ENCODE results near the gene CEP85L. TPM values are rescaled to one million over a fixed set of nuclear protein-coding genes. Genes with fewer than 3 reads are reported as not detected.
A peak's percentile ranks its signal among the peaks of the same experiment; 100 is the strongest.

Gene CEP85L
- total and polyA plus RNA-seq, 10 of the 15 experiments (the other 5 are each of a cell fraction or from before 2014, with no cell fraction given) = 1.8 to 10.9 (median 7.1) TPM

DNA sequence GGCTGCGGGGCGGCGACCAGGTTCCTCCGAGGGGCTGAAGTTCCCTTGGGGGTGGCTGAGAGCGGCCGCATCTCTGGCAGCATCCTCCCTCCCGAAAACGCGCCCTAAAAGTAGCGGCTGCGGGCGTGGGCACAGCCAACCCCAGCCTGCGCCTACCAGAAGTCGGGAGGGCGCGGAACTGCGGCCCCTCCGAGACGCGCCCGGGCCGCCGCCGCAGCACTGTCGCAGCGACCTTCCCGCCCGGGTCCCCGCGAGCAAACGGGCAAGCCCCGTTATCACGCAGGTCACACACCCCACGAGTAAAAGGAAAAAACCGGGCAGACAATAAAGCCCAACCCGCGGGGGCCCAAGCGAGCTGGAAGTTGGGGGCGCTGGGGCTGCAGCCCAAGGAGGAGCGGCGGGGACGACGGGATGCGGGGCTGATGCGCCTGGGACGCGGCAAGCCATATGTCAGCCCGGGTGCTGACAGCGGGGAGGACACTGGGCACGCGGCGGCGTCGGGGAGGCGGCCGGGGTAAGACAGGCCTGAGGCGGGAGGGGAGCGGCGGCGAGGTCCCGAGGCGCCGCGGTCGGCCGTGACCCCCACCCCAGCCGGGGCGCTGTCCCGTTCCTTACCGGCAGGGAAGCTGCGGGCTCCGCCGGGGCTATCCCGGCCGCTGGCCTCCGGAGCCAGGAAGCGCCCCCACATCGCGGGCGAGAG is 659 bp downstream of the CEP85L start:
- Histone ChIP-seq H2AFZ (ENCODE audit: control insufficient read depth, low read depth, low read length) (peak overlapping the region; percentile 86), H3K4me2 (ENCODE audit: control insufficient read depth, insufficient read depth) (peak overlapping the region; percentile 72), H4K20me1 (ENCODE audit: control insufficient read depth, insufficient read depth) (no peaks in the 10 kb centered on the region), H3K79me2 (ENCODE audit: control insufficient read depth, insufficient read depth, low read length) (peaks cover 34% of the 10 kb centered on the region), H3K9ac (ENCODE audit: control insufficient read depth, insufficient read depth, low read length) (peak overlapping the region; percentile 85), H3K9me3 (replicated peaks; ENCODE audit: control insufficient read depth, insufficient read depth, low read length) (no peaks in the 10 kb centered on the region), H3K4me3 (peak overlapping the region; percentile 92), H3K36me3 (ENCODE audit: control insufficient read depth in 2 of 2, insufficient read depth in 2 of 2, low read length in 1 of 2) (no peaks in the 10 kb centered on the region), H3K27me3 (replicated peaks in 1 of 2; ENCODE audit: control insufficient read depth in 2 of 2, insufficient read depth in 2 of 2, low read length in 1 of 2) (no peaks in the 10 kb centered on the region), H3K4me1 (ENCODE audit: control insufficient read depth, insufficient read depth, low read length) (peaks cover 5% of the 10 kb centered on the region), H3K27ac (ENCODE audit: control insufficient read depth, insufficient read depth) (peak overlapping the region; percentile 71)
- ChIA-PET RAD21 (ENCODE audit: unreplicated experiment) (interaction anchor here (0.8 to 1.5 kb wide), 7 partner anchors 8 to 61 kb away, joined by 3 to 5 read pairs (median 3); no protein-coding TSS in a partner anchor), CTCF (no interaction called here), POLR2A (interaction anchor here (0.9 to 1.5 kb wide), 5 partner anchors 9 to 59 kb away, joined by 3 to 5 read pairs (median 3); no protein-coding TSS in a partner anchor), SMC1A (ENCODE audit: uncharacterized antibody, unreplicated experiment) (interaction anchor here (0.6 to 1.3 kb wide), 3 partner anchors 16 to 1062 kb away, joined by 3 read pairs; no protein-coding TSS in a partner anchor)
- DNase-seq (ENCODE audit: low read depth, low spot score) (no peak), ATAC-seq (peak; percentile 71), FAIRE-seq (no peak)
- WGBS (ENCODE audit: insufficient coverage, insufficient replicate concordance, low lambda C conversion rate, missing lambda C conversion rate) = 5% methylated on average over 80 of the region's 80 CpGs
- no TSS peak for BruUV-seq (replicated peaks)
- in situ Hi-C loops (cut with MboI) = no loop called here
- intact Hi-C loops (cut with micrococcal nuclease; ENCODE audit: unreplicated experiment) = loop anchor here (2.0 to 10.0 kb wide), 3 partner anchors 58 to 244 kb away; partner anchors contain the start of gene ASF1A
- no peak for TF ChIP-seq TAF1 (IDR thresholded peaks at IDR 0.05; ENCODE audit: borderline replicate concordance, low read depth, low read length)
- no peak for TF ChIP-seq ZNF622 (IDR thresholded peaks at IDR 0.05)
- peak; percentile 47; the same call in 1 of the 2 replicates for TF ChIP-seq RB1 (IDR thresholded peaks at IDR 0.05; ENCODE audit: borderline replicate concordance)
- TF ChIP-seq SIN3A (IDR thresholded peaks at IDR 0.05; ENCODE audit: low read depth, low read length) = no peak
- 0 out of 2 replicates have a peak, but pooled peaks have one; percentile 69 for TF ChIP-seq LARP7 (IDR thresholded peaks at IDR 0.05)
- TF ChIP-seq, protein P1, sequence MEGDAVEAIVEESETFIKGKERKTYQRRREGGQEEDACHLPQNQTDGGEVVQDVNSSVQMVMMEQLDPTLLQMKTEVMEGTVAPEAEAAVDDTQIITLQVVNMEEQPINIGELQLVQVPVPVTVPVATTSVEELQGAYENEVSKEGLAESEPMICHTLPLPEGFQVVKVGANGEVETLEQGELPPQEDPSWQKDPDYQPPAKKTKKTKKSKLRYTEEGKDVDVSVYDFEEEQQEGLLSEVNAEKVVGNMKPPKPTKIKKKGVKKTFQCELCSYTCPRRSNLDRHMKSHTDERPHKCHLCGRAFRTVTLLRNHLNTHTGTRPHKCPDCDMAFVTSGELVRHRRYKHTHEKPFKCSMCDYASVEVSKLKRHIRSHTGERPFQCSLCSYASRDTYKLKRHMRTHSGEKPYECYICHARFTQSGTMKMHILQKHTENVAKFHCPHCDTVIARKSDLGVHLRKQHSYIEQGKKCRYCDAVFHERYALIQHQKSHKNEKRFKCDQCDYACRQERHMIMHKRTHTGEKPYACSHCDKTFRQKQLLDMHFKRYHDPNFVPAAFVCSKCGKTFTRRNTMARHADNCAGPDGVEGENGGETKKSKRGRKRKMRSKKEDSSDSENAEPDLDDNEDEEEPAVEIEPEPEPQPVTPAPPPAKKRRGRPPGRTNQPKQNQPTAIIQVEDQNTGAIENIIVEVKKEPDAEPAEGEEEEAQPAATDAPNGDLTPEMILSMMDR (IDR thresholded peaks at IDR 0.05 in 2 of 3, conservative IDR thresholded peaks at IDR 0.05 in 1 of 3; ENCODE audit: control insufficient read depth in 2 of 3, extremely low read depth in 1 of 3, insufficient read depth in 1 of 3, low read depth in 3 of 3, low read length in 3 of 3) = 0 out of 6 replicates have a peak, but pooled peaks of 1 of the 3 experiments have one; percentile 5
- no peak for TF ChIP-seq SMAD1 (IDR thresholded peaks at IDR 0.05; ENCODE audit: low read depth, partially characterized antibody)
- 0 out of 2 replicates have a peak, but pooled peaks have one; percentile 10 for TF ChIP-seq CBFB (IDR thresholded peaks at IDR 0.05; ENCODE audit: low read depth)
- TF ChIP-seq PKNOX1 (IDR thresholded peaks at IDR 0.05) = 0 out of 2 replicates have a peak, but pooled peaks have one; percentile 15
- no peak for TF ChIP-seq KAT2A (conservative IDR thresholded peaks at IDR 0.05; ENCODE audit: control insufficient read depth, low read depth, low read length)
- TF ChIP-seq ASH2L (IDR thresholded peaks at IDR 0.05; ENCODE audit: borderline replicate concordance, low read depth) = 0 out of 2 replicates have a peak, but pooled peaks have one; percentile 86
- peak; percentile 85 for TF ChIP-seq IKZF1 (conservative IDR thresholded peaks at IDR 0.05)
- TF ChIP-seq POLR2A (IDR thresholded peaks at IDR 0.05; ENCODE audit: low read depth, low read length) = peak; percentile 3; the same call in 1 of the 2 replicates
- TF ChIP-seq NFYA (IDR thresholded peaks at IDR 0.05; ENCODE audit: borderline replicate concordance, low read depth, low read length) = no peak
- TF ChIP-seq, protein P2, sequence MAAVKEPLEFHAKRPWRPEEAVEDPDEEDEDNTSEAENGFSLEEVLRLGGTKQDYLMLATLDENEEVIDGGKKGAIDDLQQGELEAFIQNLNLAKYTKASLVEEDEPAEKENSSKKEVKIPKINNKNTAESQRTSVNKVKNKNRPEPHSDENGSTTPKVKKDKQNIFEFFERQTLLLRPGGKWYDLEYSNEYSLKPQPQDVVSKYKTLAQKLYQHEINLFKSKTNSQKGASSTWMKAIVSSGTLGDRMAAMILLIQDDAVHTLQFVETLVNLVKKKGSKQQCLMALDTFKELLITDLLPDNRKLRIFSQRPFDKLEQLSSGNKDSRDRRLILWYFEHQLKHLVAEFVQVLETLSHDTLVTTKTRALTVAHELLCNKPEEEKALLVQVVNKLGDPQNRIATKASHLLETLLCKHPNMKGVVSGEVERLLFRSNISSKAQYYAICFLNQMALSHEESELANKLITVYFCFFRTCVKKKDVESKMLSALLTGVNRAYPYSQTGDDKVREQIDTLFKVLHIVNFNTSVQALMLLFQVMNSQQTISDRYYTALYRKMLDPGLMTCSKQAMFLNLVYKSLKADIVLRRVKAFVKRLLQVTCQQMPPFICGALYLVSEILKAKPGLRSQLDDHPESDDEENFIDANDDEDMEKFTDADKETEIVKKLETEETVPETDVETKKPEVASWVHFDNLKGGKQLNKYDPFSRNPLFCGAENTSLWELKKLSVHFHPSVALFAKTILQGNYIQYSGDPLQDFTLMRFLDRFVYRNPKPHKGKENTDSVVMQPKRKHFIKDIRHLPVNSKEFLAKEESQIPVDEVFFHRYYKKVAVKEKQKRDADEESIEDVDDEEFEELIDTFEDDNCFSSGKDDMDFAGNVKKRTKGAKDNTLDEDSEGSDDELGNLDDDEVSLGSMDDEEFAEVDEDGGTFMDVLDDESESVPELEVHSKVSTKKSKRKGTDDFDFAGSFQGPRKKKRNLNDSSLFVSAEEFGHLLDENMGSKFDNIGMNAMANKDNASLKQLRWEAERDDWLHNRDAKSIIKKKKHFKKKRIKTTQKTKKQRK (IDR thresholded peaks at IDR 0.05; ENCODE audit: low read depth, low read length) = no peak
- 0 out of 2 replicates have a peak, but pooled peaks have one; percentile 40 for TF ChIP-seq SMARCA5 (IDR thresholded peaks at IDR 0.05)
- no peak for TF ChIP-seq DPF2 (IDR thresholded peaks at IDR 0.05)
- peak; percentile 57; the same call in 1 of the 2 replicates for TF ChIP-seq GATAD2B (conservative IDR thresholded peaks at IDR 0.05; ENCODE audit: low read depth)

Data from GM12878 (cell line).